HG02798 (cell line): ENCODE measurements around the gene MPI.
"Not testable (repeated sequence)": the region's sequence is repeated elsewhere in the genome, so short reads cannot be mapped to it uniquely, and the experiment has no call there.

Experiments used
- ATAC-seq: cut with Tn5 transposase; IDR thresholded peaks from one replicate; pipeline ENCODE4 v1.9.1; 2021; ENCODE audit warnings: mild to moderate bottlenecking; ENCODE audit not compliant: unreplicated experiment, poor library complexity

The MPI gene

DNA sequence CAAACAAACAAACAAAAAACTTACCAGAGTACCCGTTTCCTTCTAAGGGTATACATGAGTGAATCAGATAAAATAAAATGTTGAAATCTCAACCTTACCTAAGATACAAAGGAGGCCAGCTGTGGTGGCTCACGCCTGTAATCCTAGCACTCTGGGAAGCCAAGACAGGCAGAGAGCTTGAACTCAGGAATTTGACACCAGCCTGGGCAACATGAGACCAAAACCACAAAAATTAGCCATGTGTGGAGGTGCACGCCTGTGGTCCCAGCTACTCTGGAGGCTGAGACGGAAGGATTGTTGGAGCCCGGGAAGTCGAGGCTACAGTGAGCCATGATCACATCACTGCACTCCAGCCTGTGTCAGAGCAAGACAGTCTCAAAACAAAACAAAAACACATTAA lies 27.8 kb downstream of the MPI start:
- ATAC-seq = no peak

DNA sequence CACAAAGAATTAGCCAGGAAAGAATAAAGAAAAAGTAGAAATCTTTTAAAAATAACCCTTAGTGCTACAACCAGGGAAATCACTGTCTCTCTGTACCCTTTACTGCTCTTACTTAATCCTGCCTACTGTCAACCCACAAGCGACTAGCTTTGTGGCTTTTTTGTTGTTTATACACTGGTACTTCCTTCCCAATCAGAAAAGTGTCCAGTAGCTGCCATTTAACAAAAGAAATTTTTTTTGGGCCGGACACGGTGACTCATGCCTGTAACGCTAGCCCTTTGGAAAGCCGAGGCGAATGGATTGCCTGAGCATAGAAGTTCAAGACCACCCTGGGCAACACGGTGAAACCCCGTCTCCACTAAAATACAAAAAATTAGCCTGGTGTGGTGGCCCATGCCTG lies 30.6 kb downstream of the MPI start:
- ATAC-seq = no peak

DNA sequence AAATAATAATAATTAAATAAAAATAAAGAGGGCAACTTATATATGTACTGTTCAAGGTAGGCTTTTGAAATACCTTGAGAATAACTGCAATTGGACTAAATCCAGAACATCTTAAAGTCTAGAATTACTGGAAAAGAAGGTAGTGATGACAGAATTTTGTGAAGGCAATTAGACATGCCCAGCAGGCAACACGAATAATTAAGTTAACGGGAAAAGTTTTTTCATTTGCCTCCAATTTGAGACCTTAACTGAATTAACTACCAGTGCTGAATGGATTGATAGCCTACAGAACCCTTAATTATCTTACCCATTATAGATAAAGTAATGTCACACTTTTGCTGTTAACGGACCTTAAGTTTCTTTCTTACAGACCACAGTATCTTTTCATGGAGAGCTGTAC lies 34.7 kb downstream of the MPI start:
- ATAC-seq = no peak

DNA sequence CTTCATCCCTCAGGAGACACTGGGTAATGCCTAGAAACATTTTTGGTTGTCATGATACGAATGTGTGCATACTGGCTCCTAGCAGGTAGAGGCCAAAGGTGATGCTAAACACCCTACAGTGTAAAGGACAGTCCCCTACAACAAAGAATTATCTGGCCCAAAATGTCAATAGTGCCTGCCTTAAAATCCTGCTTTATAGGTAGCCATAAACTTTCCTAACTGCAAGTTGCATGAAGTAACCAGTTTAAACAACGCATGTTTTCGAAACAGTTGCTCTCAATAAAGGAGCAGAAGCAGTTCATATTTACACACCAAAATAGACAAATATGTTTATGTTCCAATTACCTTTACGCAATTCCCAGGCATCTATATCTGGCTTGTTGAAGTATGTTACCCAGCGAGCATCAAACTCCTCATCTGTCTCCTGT lies 38.9 kb downstream of the MPI start:
- no peak for ATAC-seq

DNA sequence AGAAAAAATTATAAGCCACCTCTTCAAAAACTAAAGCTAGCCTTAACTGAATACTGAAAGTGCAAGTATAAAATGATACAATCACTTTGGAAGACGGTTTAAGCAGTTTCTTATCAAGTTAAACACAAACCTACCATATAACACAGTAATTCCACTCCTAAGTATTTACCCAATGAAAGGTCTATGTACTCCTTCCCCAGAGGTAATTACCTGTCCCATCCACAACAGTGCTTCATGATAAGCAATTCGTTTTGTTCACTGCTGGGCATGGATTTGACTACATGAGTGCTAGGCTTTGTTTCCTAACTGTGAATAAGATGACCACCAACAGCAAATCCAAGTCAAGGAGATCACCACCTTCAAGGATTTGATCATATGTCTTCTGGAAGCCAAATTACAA lies 43.7 kb downstream of the MPI start:
- ATAC-seq = no peak

DNA sequence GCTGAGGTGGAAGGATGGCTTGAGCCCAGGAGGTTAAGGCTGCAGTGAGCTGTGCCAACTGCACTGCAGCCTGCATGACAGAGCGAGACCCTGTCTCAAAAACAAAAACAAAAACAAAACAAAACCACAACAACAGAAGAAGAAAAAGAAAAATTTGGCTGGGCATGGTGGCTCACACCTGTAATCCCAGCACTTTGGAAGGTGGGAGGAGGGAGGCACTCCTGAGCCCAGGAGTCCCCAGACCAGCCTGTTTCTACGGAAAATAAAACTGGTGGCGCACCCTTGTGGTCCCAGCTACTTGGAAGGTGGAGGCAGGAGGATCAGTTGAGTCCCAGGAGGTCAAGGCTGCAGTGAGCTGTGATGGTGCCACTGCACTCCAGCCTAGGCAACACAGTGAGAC lies 45.4 kb downstream of the MPI start:
- not testable (repeated sequence) for ATAC-seq

DNA sequence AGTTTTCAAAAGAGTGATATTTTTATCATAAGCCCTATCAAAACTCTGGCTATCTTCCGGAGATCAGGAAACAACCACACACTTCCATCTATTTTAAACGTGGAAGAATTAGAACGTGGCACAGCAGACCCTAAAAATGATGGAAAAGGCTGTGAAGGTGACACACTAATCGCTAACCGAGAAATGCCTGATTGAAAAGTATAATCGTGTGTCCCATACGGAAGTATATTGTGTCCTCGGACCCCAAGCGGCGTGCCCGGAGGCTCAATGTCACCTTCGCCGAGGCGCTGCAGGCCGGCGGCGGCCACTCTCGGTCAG lies 47.4 kb downstream of the MPI start:
- ATAC-seq = no peak

DNA sequence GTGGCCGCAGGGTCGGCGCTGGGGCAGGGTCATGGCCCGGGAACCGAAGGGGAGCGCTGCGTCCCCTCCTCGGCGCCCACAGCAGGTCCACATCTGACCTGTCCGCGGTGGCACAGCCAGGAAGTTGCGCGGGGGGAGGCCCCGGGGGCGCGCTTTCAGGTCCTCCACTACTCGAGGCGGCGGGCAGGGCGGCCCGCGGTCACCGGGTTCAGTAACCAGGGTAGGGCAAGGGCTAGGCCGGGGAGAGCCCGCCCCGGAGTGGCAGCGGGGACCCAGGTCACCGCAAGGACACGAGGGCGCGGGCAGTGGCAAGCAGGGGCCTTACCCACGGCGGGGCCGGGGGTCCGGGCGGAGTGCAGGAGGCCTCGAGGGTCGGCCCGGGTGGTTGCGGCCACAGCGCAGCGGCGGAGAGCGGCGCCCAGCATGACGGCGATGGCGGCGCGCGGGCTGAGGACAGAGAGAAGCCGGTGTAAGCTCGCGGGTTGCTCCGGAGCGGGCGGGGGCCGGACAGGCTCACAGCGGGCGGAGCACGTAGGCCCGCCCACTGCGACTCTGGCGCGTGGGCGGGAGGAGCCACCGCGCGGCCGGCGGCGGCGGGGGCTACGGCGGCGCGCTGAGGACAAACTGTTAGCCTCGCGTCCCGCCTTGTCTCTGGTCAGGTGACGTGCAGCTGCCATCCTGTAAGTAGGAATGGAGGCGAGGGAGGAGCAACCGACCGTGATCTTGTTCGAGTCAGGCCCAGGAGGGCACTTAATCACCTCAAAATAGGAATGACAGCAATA lies 47.9 kb downstream of the MPI start, which contains the start of gene COX5A:
COX5A (minus strand) TSS at position 484 of the 782 bp plus-strand sequence; CDS start at position 425, 59 bp downstream.
- peak; percentile 92 for ATAC-seq

DNA sequence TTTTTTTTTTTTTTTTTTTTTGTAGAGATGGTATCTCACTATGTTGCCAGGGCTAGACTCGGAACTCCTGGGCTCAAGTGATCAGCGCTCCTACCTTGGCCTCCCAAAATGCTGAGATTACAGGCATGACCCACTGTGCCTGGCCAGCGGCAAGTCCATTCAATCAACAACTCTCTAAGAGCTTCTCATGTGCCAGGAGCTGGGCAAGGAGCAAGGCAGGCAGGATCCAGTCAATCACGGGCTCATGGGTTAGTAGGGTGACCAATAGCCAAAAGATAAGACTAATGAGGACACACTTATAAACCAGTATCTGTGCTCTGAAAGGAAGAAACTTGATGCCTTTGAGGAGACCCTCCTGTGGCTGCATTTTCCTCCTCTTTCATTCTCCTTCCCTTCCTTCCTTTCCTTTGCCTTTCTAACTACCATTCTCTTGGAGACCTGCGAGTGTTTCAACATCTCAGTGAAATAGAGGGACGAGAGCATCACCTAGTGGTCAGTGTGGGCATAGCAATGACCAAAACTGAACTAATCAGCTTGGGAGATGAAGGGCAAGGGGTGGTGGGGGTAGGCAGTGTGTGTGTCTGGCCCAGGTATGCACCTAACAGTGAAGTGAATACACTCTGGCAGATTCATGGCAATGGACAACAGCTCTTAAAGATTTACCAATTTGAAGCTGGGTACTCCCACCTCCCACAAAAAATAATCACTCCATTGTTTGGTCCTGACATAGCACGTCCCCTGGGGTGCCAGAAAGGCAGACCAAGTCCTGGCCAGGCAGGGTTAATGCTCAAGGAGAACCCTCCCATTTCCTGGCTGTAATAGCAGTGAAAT lies 60.5 kb downstream of the MPI start:
- no peak for ATAC-seq

DNA sequence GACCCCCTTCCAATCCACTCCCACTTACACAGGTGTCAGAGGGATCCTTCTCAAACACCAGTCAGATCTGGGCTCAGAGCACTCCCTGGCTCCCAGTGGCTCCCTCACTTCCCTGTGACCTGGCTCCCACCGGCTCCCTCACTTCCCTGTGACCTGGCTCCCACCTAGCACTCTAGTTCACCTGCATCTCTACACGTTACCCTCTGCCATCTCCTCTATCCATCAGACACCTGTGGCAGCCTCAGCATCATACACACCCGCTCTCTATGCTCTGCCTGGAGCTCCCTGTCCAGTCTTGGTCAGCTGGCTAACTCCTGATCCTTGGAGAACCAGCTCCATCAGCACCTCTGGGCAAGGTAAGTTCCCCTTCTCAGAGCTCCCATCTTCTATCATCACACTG lies 61.2 kb downstream of the MPI start:
- no peak for ATAC-seq
